Medulla oblongata (tissue), 1 donor: ENCODE results near the gene RAB29.
"Not testable (repeated sequence)": the region's sequence is repeated elsewhere in the genome, so short reads cannot be mapped to it uniquely, and the experiment has no call there.

Experiments used
- DNase-seq: peaks from one replicate; pipeline ENCODE4 v3.0.0-alpha.2; 2015; ENCODE audit errors: extremely low spot score

Gene RAB29, protein sequence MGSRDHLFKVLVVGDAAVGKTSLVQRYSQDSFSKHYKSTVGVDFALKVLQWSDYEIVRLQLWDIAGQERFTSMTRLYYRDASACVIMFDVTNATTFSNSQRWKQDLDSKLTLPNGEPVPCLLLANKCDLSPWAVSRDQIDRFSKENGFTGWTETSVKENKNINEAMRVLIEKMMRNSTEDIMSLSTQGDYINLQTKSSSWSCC

DNA sequence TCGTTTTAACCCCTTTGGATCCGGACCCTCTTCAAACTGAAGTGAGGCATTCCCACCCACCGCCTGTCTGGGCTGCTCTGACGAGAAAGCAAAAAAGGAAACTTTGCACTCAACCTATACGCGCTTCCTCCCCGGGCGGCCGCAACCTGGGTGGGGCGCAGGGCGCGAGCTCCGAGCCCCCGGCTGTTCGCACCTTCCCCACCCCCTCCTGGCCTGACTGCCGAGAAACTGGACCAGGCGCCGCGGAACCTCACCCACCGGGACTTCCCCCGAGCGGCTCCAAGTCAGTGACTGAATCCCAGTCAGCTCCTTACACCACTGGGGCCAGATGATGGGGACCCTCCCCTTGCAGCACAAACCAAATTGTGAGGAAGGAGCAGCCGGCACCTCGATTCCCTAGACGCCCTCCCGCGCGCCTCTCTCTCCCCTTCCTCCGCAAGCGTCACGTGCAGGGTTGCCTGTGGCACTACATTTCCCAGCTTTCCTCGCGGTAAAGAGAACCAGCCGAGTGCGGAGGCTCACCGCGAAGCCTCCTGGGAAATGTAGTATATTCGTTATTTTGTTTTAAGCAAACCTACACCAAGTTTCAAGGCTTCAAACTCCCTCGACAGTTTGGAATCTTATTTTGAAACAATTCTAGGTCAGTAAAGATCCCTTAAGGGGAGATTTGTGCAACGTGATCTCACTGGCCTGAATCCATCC lies at the start of gene RAB29:
Gene RAB29 (minus strand): TSS at position 468 of the 702 bp plus-strand sequence. CDS start 526 bp downstream, outside the sequence.
- DNase-seq: peak; percentile 96

DNA sequence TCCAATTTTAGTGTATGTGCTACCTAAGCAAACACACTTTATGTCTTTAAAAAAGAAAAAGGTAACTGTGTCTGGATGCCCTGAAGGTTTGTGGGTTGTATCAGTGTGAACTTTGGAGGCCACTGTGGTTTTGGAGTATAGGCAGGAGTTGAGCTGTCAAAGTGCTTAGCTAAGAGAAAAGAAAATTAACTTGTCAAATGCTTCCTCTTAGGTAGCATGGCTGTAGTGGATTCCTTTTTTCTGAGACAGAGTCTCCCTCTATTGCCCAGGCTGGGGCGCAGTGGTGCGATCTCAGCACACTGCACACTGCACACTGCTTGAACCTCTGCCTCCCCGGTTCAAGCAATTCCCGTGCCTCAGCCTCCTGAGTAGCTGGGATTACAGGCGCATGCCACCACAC lies 48.9 kb upstream of the RAB29 start:
- DNase-seq: no peak

DNA sequence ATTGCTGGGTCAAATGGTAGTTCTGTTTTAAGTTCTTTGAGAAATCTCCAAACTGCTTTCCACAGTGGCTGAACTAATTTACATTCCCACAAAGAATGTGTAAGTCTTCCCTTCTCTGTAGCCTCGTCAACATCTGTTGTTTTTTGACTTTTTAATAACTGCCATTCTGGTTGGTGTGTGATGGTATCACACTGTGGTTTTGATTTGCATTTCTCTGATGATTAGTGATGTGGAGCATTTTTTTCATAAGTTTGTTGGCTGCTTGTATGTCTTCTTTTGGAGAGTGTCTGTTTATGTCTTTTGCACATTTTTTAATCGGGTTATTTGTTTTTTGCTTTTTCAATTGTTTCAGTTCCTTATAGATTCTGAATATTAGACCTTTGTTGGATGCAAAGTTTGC lies 48.0 kb upstream of the RAB29 start:
- not testable (repeated sequence) for DNase-seq

DNA sequence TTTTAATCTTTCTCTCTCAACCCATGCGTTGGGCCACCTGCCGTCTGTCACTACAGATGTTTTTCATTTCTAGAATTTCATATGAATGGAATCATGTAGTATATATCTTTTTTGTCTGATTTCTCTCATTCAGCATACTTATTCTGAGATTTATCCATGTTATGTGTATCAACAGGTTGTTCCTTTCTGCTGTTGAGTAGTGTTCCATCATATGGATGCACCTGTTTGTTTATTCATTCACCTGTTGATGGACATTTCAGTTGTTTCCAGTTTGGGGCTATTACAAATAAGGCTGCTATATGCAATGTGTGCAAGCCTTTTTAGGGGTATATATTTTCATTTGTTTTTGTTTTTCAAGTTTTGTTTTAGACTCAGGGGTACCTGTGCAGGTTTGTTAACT lies 47.1 kb upstream of the RAB29 start:
- no peak for DNase-seq

DNA sequence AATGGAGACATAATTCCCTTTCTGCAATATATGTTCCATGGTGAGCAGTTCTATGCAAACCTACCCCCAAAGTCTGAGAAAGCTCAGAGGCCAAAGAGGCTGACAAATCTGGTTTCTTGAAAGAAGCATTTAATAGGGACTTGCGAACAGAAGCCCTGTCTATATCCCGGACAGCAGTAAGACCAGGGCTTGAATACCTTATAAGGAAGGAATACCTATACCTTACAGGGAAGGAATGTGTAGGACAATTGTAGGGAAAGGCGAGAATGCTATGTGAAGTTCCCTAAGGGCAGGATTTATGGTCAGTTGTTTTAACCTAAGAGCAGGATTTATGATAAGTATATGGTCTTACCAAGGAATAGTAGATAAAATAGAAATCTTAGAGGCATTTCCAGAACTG lies 42.7 kb upstream of the RAB29 start:
- no peak for DNase-seq

DNA sequence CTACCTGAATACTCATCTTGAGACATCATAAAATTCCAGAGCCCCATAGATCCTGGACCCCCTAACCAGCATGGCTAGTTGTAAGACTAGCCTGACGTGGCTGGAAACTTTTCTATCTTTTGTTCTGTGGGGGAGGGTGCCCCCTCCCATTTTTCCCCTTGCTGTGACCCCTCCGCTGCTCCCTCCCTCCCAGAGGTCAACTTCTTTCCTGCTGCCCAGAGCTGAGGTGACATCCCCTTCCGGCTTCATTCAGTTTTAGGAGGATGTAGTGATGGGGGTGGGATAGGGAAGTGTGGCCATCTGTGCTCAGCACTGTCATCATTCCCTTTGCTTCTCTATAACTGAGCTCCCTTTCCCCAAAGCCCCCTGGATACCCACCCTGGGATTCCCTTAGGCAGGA lies 42.1 kb upstream of the RAB29 start:
- DNase-seq: no peak

DNA sequence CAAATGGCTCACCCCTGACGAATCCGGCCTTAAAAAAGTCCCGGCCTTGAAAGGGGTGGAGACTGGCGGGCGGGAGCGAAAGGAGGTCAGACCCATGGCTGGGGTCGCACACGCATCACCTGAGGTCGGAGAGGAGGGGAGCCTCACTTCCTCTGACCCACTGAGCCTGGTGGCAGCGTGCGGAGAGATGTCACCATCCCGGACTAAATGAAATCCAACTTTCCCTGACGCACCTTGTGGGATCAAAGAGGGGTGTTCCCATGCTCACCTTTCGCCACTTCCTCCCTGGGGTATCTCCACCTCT lies 38.4 kb upstream of the RAB29 start:
- DNase-seq: no peak

DNA sequence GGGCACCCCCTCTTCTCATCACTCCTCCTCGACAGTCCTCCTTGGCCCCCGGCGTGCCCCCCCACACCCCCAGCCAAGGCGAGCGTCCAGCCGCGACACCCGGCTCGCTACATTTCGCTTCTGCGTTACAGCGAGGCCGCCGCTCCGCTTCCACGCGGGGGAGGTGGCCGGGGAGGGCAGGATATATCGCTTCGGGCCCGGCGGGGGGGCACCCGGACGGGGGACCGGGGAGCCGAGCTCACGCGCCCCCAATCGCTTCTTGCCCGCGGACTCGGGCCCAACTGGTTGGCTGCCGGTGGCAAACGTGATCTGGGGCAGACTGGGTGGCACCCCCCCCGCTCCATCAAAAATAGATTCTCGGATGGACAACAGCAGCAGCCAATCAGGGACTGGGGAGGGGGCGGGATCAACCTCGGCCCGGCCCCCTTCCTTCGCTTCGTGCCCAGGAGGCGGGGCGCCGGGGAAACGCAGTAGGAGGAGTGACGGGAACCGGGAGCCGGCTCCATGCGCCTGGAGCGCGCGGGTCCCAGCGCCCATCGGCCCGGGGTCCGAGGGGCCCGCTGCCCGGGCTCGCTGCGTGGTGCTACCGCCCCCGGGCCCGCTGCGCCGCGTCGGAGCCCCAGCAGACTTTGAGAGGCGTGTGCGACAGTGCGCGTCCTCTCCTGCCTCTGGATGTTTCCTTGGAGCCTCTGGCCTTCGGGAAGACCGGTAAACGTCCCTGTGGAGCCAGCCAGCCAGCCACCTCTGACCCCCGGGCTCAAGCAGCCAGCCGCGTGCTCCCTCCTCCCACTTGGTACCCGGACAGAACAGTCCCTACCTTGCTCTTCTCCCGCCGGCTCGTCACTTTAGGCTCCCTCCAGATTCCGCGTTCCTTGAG lies 37.8 kb upstream of the RAB29 start, which contains the start of gene SLC41A1:
Gene SLC41A1 (minus strand): TSS at position 321 of the 877 bp plus-strand sequence. CDS start 2,757 bp downstream, outside the sequence.
- peak; percentile 97 for DNase-seq

DNA sequence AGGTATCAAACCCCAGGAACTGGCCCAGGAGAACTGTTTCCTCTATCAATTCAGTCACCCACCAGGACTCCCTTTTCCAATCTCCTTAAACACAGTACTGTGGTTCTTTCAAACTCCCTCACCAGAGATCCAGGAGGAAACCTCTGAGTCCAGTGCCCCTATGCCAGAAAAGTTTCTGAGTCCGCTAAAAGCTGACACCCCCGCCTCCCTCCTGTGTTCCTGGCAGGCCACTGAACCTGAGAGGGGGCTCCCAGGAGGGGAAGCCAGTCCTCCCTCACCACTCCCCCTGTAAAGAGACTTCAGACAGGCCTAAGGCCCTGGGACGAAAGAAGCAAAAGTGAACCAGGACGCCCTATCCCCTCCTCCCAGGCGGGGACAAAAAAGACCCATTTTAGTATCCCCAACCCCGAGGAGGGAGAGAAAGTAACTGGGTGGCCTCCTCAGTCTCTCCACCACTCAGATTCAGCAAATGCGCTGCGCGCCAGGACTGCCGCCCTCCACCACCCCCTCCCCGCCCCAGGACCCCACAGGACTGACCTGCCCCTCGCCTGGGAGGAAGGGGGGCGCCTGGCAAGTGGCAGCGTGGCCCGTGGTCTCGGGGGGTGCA lies 37.1 kb upstream of the RAB29 start:
- peak; percentile 55 for DNase-seq

DNA sequence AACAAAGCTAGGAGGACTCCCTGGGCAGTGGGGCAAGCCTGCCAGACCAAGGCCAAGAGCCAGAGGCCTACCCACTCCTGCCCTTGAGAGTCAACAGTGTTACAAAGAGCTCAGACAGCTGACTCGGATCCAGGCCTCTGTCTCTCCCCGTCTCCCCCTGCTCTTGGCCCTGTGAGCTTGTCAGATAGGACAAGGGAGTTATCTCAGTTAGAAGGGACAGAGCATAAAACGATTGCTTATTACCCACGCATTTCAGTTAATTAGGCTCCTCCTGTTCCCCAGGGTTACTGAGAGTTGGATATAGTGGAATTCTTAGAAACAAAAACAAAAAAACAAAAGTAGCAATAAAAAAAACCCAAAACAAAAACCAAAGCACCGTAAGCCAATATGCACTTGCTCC lies 36.4 kb upstream of the RAB29 start:
- DNase-seq: peak; percentile 87

DNA sequence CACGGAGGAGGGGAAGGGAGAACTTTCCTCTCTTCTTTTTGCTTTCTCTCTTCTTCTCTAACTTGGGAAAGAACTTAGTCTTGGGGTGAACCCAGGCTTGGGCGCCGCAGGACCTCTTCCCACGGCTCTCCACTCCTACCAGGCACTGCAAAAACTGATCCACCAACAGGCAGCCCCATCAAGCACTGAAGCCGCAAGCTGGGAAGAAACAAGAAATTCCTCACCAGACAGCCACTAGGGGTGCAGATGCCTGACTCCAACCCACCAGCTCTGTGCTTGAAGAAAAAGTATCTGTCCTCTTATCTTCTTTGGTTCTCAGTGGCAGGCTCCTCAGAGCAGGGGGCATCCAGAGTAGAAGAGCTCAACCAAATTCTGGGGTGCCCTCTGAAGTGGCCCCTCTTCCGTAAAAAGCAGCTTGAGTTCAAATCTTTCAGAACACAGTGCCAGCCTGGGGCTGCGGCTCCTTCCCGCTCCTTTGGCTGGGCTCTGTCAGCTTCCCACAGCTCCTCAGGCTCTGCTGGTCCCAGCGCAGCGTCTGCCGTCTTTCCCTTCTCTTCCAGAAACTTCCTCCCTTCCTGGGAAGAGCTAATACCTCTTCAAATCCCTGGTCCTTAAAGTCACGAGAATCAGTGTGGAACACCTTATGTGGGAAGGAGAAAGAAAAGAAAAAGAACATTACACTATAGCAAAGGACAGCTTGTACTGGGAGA lies 35.3 kb upstream of the RAB29 start:
- DNase-seq: peak; percentile 16

DNA sequence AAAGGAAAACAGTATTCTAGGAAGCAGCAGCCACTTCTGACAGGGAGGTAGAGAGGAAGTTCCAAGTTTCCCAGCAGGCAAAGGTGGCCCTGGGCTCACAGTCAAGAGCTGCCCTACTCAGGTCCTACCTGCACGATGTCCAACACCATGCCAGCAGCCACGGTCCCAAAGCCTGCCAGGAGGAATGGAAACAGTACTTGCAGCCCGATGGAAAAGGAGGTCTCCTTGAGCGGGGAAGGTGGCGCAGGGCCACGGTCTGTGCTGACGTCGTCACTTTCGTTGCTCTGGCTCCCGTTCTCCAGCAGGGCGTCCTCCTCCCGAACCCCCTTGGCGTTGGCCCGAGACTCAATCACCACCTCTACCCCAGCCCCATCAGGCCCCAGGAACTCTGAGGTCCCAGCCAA lies 34.7 kb upstream of the RAB29 start:
- peak; percentile 3 for DNase-seq

DNA sequence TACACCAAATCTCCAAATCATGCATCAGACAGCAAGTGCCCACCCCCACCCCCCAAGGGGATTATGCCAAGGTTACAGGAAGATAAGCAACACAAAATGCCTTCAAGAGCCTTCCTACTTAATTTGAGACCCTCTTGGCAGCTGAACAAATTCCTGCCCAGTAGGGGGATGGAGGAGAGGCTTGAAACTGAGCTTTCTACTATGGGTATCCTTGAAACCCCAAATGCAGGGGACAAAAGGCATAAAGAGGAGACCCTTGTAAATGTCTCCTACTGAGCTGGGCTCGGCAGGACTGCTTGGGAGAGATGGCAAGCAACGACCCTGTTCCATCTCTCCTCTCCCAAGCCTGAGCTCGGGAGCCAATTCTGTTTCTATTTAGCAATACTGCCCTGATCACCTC lies 34.2 kb upstream of the RAB29 start:
- DNase-seq: no peak

DNA sequence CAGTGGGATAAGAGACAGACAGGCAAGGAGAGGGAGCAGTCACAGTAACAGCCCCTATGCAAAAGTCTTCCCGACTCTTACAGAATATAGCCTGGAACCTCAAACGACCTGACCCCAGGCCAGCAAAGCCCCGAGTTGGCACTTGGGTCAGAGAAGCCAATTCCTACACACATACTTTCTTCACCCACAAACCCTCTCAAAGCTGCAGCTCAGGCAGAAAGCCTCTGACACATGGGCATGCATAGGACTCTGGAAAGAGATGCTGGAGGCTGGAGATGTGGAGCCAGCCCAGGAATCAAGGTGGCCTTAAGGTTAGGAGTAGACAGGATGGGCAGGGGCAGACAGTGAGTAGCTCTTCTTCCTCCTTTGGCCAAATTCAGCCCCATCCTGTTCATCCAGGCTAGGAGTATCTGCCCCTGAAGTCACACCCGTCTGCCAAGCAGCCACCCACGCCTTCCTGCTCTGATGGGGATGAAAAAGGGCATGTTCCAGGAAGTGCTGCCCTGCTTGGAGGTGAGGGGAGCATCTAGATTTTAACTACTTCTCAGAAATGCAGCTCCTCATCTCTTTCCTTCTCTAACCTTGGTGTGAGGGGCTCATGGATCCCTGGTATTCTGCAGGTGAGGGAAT lies 29.9 kb upstream of the RAB29 start:
- no peak for DNase-seq

DNA sequence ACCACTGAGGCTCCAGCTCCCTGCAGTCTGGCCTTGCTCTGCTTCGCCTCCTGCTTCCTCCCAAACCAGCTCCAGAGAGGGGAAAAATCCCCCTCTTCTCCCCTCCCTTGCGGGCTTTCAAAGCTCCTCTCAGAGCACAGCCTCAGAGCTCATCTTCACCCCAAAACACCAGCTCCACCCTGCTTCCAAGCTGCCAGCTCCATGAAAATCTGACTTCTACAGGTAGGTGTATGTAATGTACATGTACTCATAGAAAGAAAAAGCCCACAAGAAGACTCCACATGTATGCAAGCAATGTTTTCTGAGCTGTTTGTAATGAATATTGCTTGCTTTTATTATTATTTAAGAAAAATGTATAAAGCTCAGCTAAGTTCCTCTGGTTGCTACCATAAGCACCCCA lies 29.3 kb upstream of the RAB29 start:
- no peak for DNase-seq

DNA sequence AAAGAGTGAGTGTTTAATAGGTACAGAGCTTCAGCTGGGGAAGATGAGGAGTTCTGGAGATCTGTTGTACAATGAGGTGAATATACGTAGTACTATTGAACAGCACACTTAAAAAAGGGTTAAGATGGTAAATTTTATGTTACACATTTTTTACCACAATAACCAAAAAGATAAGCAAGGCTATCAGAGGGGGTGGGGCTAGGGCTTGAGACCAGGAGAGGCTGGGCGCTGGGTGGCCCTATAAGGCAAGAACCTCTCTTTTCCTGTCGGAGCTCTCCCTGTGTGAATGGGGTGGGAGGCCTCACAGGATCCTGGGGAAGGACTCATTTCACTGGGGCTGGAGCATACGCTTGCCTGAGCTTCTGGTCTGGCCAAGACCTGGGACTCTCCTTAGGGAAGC lies 28.7 kb upstream of the RAB29 start:
- no peak for DNase-seq

DNA sequence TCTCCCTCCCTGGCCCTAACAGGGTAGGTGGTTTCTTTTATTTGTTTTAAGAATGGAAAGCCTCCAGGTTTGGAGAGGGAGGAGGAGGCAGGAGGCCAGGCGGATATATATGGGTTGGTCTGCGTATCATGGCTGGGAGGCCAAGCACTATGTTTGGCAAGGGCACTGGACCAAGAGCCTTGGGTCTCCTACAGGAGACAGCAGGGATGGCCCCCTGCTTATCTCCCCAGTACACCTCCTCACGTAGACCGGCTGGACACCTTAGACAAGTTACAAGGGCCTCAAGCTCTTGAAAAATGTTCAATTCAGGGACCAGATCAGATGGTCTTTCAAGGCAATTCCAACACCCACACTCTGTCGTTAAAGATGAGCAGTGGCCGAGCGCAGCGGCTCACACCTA lies 26.8 kb upstream of the RAB29 start:
- no peak for DNase-seq

DNA sequence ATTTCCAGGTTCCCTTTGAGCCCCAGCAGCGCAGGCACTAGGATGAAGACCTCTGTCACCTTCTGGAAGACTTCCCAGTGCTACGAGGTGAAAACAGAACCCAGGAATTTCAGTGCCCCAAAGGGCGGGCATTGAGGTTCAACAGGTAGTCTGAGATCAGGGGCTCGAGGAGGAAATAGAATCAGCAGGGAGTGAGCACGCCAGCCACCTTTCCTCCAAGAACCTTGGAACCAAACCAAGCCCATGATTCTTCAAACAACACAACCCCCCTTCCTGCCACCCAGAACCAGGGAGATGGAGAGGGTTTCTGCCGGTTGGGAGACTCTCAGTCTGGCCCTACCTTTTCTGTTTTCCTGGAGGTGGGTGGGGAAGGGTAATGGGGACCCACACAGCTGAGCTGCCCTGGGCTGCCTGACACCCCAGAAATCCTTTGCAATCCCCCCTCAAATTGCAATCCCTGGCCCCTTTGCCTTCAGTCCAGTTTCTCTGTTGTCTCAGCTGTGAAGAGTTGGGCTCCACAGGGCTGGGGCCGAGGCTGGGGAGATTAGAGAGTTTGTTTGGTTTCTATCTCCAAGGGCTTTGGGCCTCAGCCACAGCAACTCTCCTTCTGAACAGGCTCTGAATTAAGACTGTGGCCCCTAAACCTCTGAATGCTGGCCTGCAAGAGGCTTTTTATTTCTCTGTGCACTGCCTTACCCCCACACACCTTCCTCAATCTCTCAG lies 25.9 kb upstream of the RAB29 start:
- DNase-seq: peak; percentile 4

DNA sequence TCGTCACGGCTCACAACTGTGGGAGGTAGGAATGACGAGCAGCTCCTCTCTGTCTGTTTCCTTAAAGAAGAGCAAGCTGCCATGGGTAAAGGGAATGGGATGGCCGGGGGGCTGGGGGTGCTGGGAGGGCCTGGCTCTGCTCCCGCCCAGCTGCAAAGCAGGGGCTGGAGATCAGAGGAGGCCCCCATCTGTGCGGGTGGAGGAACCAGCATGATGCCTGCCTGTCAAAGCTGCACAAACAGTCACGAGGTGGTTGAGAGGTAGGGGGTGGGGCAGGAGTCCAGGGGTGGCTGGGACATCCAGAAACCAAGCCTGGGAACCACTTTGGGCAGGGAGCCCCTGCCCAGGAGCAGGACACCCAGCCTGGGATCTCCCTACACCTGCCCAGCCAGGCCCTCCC lies 25.1 kb upstream of the RAB29 start:
- DNase-seq: no peak

DNA sequence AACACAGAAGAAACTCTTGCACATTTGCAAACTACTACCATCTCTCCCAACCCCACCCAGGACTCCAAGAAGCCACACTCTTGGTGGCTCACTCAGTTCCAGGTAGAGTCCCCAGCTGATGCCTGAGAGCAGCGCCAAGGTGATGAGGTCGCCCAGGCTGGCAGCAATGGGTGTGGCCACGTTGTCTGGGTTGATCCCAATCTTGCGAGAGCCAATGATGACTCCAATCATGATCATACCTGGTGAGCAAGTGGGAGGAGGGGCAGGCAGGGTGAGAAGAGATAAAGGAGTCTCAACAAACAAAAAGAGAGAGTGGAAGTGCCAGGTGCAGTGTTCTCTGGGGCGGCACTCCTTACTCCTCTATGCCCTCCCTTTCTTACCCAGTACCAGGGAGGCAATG lies 23.3 kb upstream of the RAB29 start:
- DNase-seq: no peak

DNA sequence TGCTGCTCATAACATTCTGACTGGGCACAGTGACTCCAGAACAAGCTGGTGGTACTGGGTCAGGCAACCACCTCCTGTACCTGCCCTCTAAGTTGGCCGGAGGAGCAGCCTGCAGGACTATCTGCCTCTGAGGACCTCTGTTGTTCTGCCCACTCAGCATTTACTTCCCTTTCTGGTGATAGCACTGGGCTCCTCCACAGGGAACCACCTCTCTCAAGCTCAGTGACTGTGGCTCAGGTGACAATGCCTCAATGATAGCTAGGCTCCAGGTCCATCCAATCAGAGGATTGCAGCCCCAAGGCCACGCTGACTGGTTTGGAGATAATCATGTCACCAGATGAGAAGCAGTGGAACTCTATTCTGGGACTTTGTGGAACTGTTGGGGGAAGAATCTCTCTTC lies 21.9 kb upstream of the RAB29 start:
- no peak for DNase-seq
